ENCODE data around the gene NOD1.
A peak's percentile ranks its signal among the peaks of the same experiment; 100 is the strongest.

Gene NOD1

DNA sequence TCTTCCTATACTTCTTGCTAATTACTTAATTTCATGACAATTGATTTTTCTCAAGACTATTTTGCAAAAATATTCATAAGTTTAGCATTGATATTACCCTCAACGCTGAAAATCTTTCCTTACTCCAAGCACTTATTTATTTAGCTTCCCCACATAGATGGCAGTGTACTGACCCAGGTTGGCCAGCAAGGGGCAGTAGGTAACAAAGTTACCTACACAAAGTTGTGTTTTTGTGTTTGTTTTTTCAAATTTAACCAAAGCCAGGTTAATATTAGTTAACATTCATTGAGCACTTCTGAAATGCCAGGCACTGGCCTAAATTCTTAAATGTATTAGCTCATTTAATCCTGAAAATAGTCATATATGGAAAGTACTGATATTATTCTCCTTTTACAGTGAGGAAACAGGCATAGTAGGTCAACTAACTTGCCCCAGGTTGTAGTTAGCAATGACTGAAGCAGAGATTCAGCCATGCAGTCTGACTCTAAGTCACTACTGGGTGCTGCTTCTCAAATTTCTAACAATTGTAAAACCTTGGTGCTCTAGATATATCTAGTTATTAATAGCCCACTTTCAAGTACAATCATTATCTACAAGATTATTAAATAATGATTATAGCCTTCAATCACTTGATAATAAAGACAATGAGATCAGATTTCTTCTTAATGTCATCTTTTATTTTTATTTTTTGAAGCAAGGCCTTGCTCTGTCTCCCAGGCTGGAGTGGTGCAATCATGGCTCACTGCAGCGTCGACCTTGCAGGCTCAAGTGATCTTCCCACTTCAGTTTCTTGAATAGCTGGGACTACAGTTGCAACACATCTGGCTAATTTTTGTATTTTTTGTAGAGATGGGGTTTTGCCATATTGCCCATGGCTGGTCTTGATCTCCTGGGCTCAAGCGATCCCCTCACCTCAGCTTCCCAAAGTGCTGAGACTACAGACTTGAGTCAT lies 31.8 kb upstream of the NOD1 start:
- TF ChIP-seq CTCF (conservative IDR thresholded peaks at IDR 0.05), result peak; percentile 77
- H3K27ac ChIP-seq, result peak overlapping the region; percentile 98

- peak overlapping the region; percentile 98 for H3K27ac ChIP-seq
These were observed 30.7 kb upstream of the NOD1 start for GRCh38 chr7:30509171-30509857.

- peak overlapping the region; percentile 98; the same call in 1 of the 2 replicates for H3K27ac ChIP-seq
These were observed 28.8 kb upstream of the NOD1 start for GRCh38 chr7:30507346-30507900.

- peak overlapping the region; percentile 80 for H3K27ac ChIP-seq
- no peak for TF ChIP-seq CTCF (conservative IDR thresholded peaks at IDR 0.05)
These were observed 26.7 kb upstream of the NOD1 start for GRCh38 chr7:30505174-30505697.

DNA sequence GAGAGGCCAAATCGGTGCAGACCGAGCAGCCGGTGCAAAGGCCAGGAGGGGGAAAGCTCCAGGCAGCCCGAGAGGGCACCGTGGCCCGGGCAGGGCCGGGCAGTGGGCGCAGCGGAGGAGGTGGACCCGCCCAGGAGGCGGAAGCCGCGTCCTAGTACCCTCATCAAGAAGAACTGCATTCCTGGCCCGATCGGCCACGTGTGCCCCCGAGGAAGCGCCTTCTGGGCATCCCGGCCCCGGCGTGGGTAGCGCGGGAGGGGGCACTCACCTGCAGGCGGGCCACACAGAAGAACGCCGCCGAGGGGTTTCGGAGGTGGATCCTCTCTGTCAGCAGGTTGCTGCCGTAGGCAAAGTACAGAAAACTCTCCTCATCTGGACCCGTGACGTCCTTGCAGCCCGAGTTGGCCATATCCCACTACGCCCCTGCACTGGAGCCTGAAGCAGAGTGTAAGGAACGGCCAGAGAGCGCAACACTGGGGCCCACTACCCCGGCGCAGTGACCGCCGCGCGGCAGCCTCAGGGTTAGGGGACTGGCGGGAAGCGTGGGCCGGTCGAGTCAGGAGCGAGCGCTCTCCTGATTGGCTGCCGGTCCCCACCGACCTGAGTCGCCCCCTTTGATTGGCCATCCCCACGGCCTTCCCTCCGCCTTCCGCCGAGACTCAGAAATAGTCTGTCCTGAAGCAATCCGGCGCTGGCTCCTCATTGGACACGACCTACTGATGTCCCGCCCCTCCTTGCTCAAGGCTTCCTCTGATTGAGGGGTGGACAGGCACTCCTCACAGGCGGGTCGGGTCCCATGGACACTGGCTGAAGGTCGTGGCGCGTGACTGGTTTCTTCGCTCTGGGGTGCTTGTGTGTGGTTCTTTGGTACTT lies 26.0 kb upstream of the NOD1 start, which contains the start of gene GGCT:
Gene GGCT (minus strand): TSS at position 529 of the 873 bp plus-strand sequence. CDS start 120 bp downstream, at position 409.
- no peak for TF ChIP-seq CTCF (conservative IDR thresholded peaks at IDR 0.05)
- peak within 1 kb of the TSS; percentile 80 for H3K27ac ChIP-seq

DNA sequence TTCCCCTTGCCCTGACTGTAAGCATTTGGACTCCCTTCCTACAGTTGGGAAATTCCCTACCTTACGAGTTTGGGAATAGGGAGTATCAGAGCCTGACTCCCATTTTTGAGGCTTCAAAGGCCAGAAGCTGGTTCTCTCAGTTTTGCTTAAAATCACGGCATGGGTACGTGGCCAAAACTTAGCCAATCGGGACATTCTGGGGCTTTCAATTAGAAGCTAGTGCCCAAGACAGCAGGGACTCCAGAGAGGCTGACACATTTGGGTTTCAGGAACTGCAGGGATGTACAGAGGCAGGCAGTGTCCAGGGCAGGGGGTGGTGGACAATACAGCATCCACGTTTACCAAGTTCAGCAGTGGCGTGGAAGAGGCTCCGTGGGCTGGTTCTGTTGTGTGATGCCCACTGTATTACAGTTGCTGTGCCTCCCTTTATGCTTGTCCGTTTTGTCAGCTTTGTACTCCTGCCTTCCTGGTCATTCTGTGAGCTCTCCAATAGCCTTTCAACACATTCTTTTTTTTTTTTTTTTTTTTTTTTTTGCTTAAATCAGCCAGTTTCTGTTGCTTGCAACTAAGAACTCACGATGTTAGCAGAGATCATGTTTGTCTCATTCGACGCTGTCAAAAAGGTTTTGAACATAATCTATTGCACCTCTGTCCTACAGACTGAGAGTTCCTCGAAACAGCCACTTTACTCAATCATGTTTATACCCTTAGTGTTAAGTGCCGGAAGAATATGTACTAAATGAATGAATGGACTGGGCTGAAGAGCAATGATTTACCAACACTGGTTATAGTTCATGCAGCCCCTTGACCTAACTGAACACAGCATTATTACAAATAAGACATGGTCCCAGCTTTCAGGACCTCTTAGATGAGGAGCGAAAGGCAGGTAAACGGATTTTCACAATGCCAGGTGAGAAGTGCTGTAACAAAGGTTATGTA lies 25.0 kb upstream of the NOD1 start:
- peak overlapping the region; percentile 80 for H3K27ac ChIP-seq

More for the DNA sequence above, 25.0 kb upstream of the NOD1 start:
- TF ChIP-seq CTCF (conservative IDR thresholded peaks at IDR 0.05), result no peak

Measured in VCaP (cell line).